ENCODE measurements around the gene DCP1B. TPM values are rescaled to one million over a fixed set of nuclear protein-coding genes. Genes with fewer than 3 reads are reported as not detected.

The DCP1B gene
- total RNA-seq, 1 donor from 2014 or later: 19.8 TPM

DNA sequence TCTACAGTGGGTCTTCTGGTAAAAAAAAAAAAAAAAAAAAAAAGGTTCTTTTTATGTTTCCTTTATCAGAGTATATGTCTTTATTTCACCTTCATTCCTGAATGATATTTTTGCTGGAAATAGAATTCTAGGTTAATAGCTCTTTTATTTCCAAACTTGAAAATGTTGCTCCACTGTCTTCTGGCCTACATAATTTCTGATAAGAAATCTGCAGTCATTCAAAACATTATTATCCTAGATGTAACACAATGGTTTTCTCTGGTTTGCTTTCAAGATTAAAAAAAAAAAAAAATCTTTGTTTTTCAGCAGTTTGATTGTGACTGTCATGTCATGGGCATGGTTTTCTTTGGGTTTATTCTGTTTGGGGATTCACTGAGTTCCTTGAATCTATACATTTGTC is 19.5 kb downstream of the DCP1B start:
- TF ChIP-seq, protein P1, sequence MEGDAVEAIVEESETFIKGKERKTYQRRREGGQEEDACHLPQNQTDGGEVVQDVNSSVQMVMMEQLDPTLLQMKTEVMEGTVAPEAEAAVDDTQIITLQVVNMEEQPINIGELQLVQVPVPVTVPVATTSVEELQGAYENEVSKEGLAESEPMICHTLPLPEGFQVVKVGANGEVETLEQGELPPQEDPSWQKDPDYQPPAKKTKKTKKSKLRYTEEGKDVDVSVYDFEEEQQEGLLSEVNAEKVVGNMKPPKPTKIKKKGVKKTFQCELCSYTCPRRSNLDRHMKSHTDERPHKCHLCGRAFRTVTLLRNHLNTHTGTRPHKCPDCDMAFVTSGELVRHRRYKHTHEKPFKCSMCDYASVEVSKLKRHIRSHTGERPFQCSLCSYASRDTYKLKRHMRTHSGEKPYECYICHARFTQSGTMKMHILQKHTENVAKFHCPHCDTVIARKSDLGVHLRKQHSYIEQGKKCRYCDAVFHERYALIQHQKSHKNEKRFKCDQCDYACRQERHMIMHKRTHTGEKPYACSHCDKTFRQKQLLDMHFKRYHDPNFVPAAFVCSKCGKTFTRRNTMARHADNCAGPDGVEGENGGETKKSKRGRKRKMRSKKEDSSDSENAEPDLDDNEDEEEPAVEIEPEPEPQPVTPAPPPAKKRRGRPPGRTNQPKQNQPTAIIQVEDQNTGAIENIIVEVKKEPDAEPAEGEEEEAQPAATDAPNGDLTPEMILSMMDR (conservative IDR thresholded peaks at IDR 0.05): no peak
- peaks cover 60% of the 10 kb centered on the region for H3K36me3 Mint-ChIP-seq (ENCODE audit: low read depth)
- H3K4me3 Mint-ChIP-seq: no peak overlapping the region
- H3K27ac Mint-ChIP-seq (ENCODE audit: unreplicated experiment): no peak overlapping the region
- peaks cover 11% of the 10 kb centered on the region for H3K9me3 Mint-ChIP-seq
- H3K27me3 Mint-ChIP-seq (ENCODE audit: low read depth): no peaks in the 10 kb centered on the region
- DNase-seq (ENCODE audit: low read depth, low spot score): no peak
- H3K4me1 Mint-ChIP-seq: no peaks in the 10 kb centered on the region

DNA sequence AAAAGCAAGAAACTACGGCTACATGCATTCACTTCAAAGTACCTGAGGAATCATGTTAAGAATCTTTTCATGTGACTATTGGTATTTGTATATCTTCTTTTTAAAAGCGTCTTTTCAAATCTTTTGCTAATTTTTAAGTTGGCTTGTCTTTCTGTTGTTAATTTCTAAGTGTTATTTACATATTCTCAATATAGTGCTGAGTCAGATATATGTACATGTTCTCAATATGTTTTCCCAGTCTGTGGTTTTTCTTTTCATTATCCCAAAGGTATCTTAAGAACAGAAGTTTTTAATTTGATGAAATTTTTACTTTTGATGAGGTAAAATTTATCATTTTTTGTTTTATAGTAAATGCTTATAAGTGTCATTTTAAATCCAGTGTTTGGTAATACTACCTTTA is 24.0 kb downstream of the DCP1B start:
- H3K27ac Mint-ChIP-seq (ENCODE audit: unreplicated experiment): no peak overlapping the region
- DNase-seq (ENCODE audit: low read depth, low spot score): no peak
- H3K9me3 Mint-ChIP-seq: peaks cover 10% of the 10 kb centered on the region
- H3K4me1 Mint-ChIP-seq: peaks cover 21% of the 10 kb centered on the region
- H3K4me3 Mint-ChIP-seq: no peak overlapping the region
- TF ChIP-seq, protein P1 (conservative IDR thresholded peaks at IDR 0.05): no peak
- peaks cover 25% of the 10 kb centered on the region for H3K36me3 Mint-ChIP-seq (ENCODE audit: low read depth)
- H3K27me3 Mint-ChIP-seq (ENCODE audit: low read depth): no peaks in the 10 kb centered on the region

DNA sequence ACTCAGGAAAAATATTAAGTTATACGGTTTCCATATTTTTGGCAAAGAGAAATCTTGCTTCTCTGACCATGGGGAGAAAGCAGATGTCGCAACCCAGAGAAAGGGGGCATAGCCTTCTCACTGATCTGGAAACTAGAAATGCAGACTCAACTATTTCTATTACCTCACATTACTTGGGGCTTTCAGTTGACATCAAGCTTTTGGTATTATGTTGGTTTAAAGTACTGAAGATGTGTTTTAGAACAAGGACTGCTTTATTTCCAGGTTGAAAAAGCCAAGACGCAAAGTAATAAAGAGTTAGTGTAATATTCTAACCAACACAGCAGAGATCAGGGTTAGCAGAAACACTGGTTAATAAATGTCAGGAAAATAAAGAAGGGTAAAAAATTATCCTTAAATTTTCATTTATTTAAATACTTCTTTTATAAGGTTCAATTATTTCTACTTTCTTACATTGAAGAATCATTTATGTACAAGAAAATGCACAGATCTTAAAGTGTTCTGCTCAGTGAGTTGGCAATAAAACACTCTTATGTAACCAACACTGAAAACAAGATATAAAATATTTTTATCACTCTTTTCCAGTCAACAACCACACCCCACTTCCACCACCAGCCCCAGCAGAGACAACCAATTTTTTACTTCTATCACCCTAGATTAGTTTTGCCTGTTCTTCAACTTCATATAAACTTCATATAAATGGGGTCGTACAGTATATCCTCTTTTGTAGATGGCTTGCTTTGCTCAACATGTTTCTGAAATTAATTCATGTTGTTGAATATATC is 26.0 kb downstream of the DCP1B start:
- H3K4me1 Mint-ChIP-seq: peaks cover 21% of the 10 kb centered on the region

DNA sequence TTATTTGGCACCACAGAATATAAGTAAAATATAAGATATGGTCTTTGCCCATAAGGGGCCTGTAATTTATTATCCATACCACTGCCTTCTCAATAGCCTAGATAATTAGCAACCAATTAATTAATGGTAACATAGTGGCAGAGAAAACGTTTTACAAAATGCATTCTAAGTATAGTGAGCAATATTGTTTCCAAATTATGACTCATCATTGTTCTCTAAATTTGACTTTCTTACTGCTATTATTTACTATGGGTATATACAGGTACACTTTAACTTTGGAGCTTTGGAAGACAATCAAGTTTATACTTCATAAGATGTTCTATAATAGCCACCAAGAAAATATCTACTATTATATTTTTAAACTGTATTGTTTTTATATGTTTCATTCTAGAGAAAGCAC is 26.7 kb downstream of the DCP1B start:
- H3K9me3 Mint-ChIP-seq: no peaks in the 10 kb centered on the region
- TF ChIP-seq, protein P1 (conservative IDR thresholded peaks at IDR 0.05): no peak
- H3K4me3 Mint-ChIP-seq: no peak overlapping the region
- H3K36me3 Mint-ChIP-seq (ENCODE audit: low read depth): no peaks in the 10 kb centered on the region
- peaks cover 25% of the 10 kb centered on the region for H3K4me1 Mint-ChIP-seq
- no peak overlapping the region for H3K27ac Mint-ChIP-seq (ENCODE audit: unreplicated experiment)
- no peak for DNase-seq (ENCODE audit: low read depth, low spot score)
- no peaks in the 10 kb centered on the region for H3K27me3 Mint-ChIP-seq (ENCODE audit: low read depth)

More for the DNA sequence above, 26.0 kb downstream of the DCP1B start:
- H3K27me3 Mint-ChIP-seq (ENCODE audit: low read depth): no peaks in the 10 kb centered on the region
- TF ChIP-seq, protein P1 (conservative IDR thresholded peaks at IDR 0.05): no peak
- no peak for DNase-seq (ENCODE audit: low read depth, low spot score)
- no peak overlapping the region for H3K27ac Mint-ChIP-seq (ENCODE audit: unreplicated experiment)
- peaks cover 5% of the 10 kb centered on the region for H3K36me3 Mint-ChIP-seq (ENCODE audit: low read depth)
- no peaks in the 10 kb centered on the region for H3K9me3 Mint-ChIP-seq
- no peak overlapping the region for H3K4me3 Mint-ChIP-seq

DNA sequence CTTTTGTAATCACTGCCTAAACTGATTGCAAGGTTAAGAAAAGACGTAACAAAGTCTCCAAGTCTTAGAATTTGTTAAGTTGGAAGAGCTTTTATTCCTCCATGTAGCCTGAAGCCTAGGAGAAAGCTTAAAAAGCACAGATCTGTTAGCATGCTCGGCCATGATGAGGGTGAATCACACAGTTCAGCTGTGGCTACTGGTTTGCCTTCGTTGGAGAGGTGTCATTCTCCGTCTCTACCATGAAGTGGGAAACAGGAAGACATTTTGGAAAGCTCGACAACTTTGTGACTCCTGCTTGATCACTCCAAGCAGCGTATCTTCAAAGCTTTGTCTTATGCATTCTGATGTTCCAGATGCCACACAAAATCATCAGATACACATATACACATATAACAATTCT is 27.1 kb downstream of the DCP1B start:
- no peak for DNase-seq (ENCODE audit: low read depth, low spot score)
- Mint-ChIP-seq H3K27me3 (ENCODE audit: low read depth) (no peaks in the 10 kb centered on the region), H3K4me3 (no peak overlapping the region), H3K4me1 (peaks cover 25% of the 10 kb centered on the region), H3K9me3 (no peaks in the 10 kb centered on the region), H3K27ac (ENCODE audit: unreplicated experiment) (no peak overlapping the region), H3K36me3 (ENCODE audit: low read depth) (peaks cover 2% of the 10 kb centered on the region)
- TF ChIP-seq, protein P1 (conservative IDR thresholded peaks at IDR 0.05): no peak

All from neural crest cell (in vitro differentiated cells).